Osteocyte (in vitro differentiated cells): ENCODE measurements around the gene ATP9A. TPM values are rescaled to one million over a fixed set of nuclear protein-coding genes. Genes with fewer than 3 reads are reported as not detected.
A peak's percentile ranks its signal among the peaks of the same experiment; 100 is the strongest.

ENCODE experiments used
- DNase-seq: peaks from one replicate; pipeline ENCODE4 v3.0.0; 2021; ENCODE audit warnings: mixed read lengths; ENCODE audit not compliant: unreplicated experiment; ENCODE audit errors: extremely low spot score
- H3K27ac Mint-ChIP-seq: one replicate; pipeline ENCODE4 v1.8.0; 2021; ENCODE audit warnings: mild to moderate bottlenecking, mixed read lengths; ENCODE audit not compliant: unreplicated experiment
- H3K27me3 Mint-ChIP-seq: one replicate; pipeline ENCODE4 v1.8.0; 2021; ENCODE audit warnings: mixed read lengths; ENCODE audit not compliant: unreplicated experiment
- H3K36me3 Mint-ChIP-seq: one replicate; pipeline ENCODE4 v1.8.0; 2021; ENCODE audit warnings: mixed read lengths; ENCODE audit not compliant: unreplicated experiment
- H3K4me1 Mint-ChIP-seq: one replicate; pipeline ENCODE4 v1.8.0; 2021; ENCODE audit warnings: mixed read lengths; ENCODE audit not compliant: unreplicated experiment
- H3K4me3 Mint-ChIP-seq: one replicate; pipeline ENCODE4 v1.8.0; 2021; ENCODE audit warnings: mild to moderate bottlenecking, moderate library complexity, mixed read lengths; ENCODE audit not compliant: unreplicated experiment
- H3K9me3 Mint-ChIP-seq: one replicate; pipeline ENCODE4 v1.8.0; 2021; ENCODE audit warnings: mixed read lengths; ENCODE audit not compliant: unreplicated experiment
- total RNA-seq: library from RNA; stranded (reverse); gene quantifications from 2 replicates; pipeline ENCODE4 v1.2.1, GENCODE V29; 2021
- TF ChIP-seq, protein P1 (sequence below): fragments of 200-600 bp; sonication (generic); IDR thresholded peaks from 2 replicates; pipeline ENCODE4 v1.5.0; 2021; ENCODE audit warnings: antibody characterized with exemption, mild to moderate bottlenecking, moderate library complexity

The ATP9A gene
- total RNA-seq, 1 donor from 2014 or later = 58.4 TPM

DNA sequence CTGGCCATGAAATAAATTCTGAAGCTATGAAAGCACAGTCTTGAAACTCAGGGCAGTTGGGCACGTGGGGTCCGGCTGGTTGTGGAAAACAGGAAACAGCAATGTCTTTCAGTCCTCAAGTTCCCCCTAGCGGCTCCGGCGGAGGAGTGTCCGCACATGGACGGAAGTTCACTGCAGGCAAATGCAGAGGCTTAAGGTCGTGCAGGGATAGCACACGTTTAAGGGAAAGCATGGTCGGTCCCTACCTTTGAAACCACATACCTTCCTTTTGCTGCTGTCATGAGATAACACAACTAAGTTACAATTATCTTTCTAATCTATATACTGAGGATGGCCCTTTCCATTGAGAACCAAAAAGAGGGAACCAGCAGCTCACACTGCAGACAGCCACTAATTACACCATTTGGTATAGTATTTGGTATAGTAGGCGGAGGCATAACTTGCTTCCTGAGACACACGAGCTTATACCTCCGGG, 173.1 kb downstream of the ATP9A start:
- H3K27me3 Mint-ChIP-seq = no peaks in the 10 kb centered on the region
- peaks cover 7% of the 10 kb centered on the region for H3K4me1 Mint-ChIP-seq
- peaks cover 27% of the 10 kb centered on the region for H3K36me3 Mint-ChIP-seq
- H3K9me3 Mint-ChIP-seq = no peaks in the 10 kb centered on the region
- DNase-seq = peak; percentile 92
- TF ChIP-seq, protein P1, sequence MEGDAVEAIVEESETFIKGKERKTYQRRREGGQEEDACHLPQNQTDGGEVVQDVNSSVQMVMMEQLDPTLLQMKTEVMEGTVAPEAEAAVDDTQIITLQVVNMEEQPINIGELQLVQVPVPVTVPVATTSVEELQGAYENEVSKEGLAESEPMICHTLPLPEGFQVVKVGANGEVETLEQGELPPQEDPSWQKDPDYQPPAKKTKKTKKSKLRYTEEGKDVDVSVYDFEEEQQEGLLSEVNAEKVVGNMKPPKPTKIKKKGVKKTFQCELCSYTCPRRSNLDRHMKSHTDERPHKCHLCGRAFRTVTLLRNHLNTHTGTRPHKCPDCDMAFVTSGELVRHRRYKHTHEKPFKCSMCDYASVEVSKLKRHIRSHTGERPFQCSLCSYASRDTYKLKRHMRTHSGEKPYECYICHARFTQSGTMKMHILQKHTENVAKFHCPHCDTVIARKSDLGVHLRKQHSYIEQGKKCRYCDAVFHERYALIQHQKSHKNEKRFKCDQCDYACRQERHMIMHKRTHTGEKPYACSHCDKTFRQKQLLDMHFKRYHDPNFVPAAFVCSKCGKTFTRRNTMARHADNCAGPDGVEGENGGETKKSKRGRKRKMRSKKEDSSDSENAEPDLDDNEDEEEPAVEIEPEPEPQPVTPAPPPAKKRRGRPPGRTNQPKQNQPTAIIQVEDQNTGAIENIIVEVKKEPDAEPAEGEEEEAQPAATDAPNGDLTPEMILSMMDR = peak; percentile 93
- no peak overlapping the region for H3K4me3 Mint-ChIP-seq
- no peak overlapping the region for H3K27ac Mint-ChIP-seq

DNA sequence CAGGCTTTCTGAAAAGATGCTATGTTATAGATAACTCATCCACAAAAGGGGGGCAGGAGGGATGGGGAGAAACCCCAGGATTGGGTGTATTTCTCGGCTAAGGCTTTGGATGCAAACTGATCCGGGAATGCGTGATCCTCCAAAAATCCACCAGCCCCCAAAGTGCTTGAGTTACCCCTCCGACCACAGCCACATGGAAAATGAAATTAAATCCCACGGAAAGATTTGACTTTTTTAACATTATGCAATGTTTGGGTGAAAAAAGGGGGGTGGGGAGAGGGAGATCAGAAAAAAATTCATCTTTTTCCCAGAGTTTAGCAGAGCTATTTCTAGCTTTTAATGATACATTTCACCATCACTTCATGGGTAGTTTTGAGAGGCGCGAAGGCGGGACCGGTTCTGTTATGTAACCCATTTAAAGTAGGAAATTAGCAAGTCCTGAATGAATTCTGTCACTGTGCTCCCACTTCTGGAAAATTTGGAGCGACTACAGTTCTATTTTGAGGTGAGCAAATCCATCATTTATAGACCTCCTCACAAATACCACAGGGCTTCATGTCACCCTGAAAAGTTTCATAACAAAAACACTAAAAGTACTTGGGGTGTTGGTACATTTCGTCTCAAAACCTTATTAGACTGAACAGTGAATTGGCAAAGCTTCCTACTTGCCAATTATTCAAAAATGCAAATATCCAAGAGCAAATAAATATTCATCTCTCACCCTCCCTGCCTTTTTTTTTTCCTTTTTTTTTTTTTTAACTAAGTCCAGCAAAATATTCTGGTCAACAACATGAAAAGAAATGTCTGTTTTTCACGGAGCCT, 173.7 kb downstream of the ATP9A start:
- TF ChIP-seq, protein P1 = no peak
- H3K4me3 Mint-ChIP-seq = no peak overlapping the region
- DNase-seq = no peak
- H3K36me3 Mint-ChIP-seq = peaks cover 22% of the 10 kb centered on the region
- peaks cover 7% of the 10 kb centered on the region for H3K4me1 Mint-ChIP-seq
- no peaks in the 10 kb centered on the region for H3K9me3 Mint-ChIP-seq
- no peaks in the 10 kb centered on the region for H3K27me3 Mint-ChIP-seq
- no peak overlapping the region for H3K27ac Mint-ChIP-seq

DNA sequence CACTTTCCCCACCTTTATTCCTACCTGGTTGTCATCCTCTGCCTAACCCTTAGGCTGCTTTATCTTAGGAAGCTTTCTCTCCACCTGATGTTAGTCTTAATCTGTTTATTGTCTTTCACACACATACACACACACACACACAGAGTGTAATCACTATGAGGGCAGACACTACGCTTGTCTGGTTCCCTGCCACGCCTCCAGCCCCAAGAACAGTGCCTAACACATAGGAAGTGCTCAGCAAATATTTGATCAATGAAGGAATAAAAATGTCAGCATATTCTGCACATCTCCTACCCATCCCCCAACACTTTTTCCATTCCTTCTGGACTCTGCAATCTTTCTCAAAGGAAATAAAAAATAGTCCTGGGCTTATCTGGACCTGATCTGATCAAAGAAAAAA, 174.6 kb downstream of the ATP9A start:
- H3K36me3 Mint-ChIP-seq = peaks cover 20% of the 10 kb centered on the region
- H3K4me3 Mint-ChIP-seq = no peak overlapping the region
- H3K4me1 Mint-ChIP-seq = peaks cover 7% of the 10 kb centered on the region
- H3K27ac Mint-ChIP-seq = no peak overlapping the region
- DNase-seq = no peak
- H3K9me3 Mint-ChIP-seq = no peaks in the 10 kb centered on the region
- TF ChIP-seq, protein P1 = no peak
- no peaks in the 10 kb centered on the region for H3K27me3 Mint-ChIP-seq

DNA sequence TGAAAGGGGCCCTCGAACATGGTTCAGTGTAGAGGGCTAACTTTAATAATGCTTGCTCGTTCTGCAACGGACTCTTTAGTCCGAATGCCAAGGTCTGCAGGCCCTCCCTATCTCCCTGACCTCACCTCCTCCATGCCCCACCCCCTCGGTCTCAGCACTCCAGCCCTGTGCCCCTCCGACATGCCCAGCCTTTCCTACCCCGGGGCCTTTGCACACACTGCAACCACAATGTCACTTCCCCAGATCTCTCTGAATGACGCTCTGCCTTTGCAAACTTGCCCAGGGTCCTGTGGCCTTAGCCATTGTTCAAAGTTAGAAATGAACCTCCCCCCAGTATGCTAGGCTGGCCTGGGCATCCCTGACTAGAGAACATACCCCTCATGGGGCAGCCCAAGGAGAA, 175.6 kb downstream of the ATP9A start:
- Mint-ChIP-seq H3K36me3 (peaks cover 11% of the 10 kb centered on the region), H3K9me3 (no peaks in the 10 kb centered on the region), H3K4me3 (no peak overlapping the region), H3K4me1 (peaks cover 7% of the 10 kb centered on the region), H3K27ac (no peak overlapping the region), H3K27me3 (no peaks in the 10 kb centered on the region)
- TF ChIP-seq, protein P1 = no peak
- DNase-seq = no peak

DNA sequence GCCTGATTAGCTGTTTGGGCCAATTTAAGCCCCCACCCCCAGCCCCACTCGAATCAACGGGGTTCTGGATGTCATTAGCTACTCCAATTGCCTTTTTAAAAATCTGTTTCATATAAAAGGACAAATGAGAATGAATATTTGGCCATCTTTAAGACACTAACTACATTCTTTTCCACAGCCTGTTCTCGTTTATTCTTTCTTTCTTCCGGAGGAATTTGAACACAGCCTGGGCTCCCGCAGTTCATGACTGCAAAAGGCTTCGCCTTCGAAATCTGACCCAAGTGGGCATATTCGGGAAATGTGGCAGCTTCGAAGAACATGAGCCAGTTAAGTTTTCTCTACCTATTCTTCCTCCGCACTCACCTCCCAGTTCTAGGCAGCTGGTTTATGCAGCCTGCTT, 176.3 kb downstream of the ATP9A start:
- H3K4me1 Mint-ChIP-seq = peaks cover 7% of the 10 kb centered on the region
- no peak overlapping the region for H3K4me3 Mint-ChIP-seq
- peaks cover 5% of the 10 kb centered on the region for H3K36me3 Mint-ChIP-seq
- H3K27me3 Mint-ChIP-seq = no peaks in the 10 kb centered on the region
- DNase-seq = no peak
- TF ChIP-seq, protein P1 = no peak
- H3K27ac Mint-ChIP-seq = no peak overlapping the region
- H3K9me3 Mint-ChIP-seq = no peaks in the 10 kb centered on the region
